Osteoblast (primary cell): ENCODE results near the gene CEBPA. TPM values are rescaled to one million over a fixed set of nuclear protein-coding genes. Genes with fewer than 3 reads are reported as not detected.
A peak's percentile ranks its signal among the peaks of the same experiment; 100 is the strongest.

Experiments used
- DNase-seq: peaks from one replicate; pipeline ENCODE4 v3.0.0; 2011; ENCODE audit warnings: low spot score, mixed read lengths; ENCODE audit not compliant: insufficient read length; ENCODE audit errors: missing footprints
- H2AFZ ChIP-seq: 2 replicates; pipeline ENCODE4 v1.6.0; 2011; ENCODE audit warnings: mild to moderate bottlenecking, low read length
- H3K27ac ChIP-seq: 2 replicates; pipeline ENCODE4 v1.5.1; 2011; ENCODE audit warnings: mild to moderate bottlenecking, low read depth, low read length, moderate library complexity
- H3K27me3 ChIP-seq: 2 replicates; pipeline ENCODE4 v1.6.0; 2012; ENCODE audit warnings: mild to moderate bottlenecking, control low read depth, inconsistent platforms, low read length, moderate library complexity; ENCODE audit not compliant: insufficient read depth
- H3K36me3 ChIP-seq: 2 replicates; pipeline ENCODE4 v1.5.1; 2011; ENCODE audit warnings: mild to moderate bottlenecking, low read length, control low read depth, moderate library complexity; ENCODE audit not compliant: insufficient read depth
- H3K4me1 ChIP-seq: 2 replicates; pipeline ENCODE4 v1.5.1; 2011; ENCODE audit warnings: mild to moderate bottlenecking, low read length, control low read depth, moderate library complexity; ENCODE audit not compliant: insufficient read depth
- H3K4me2 ChIP-seq: 2 replicates; pipeline ENCODE4 v1.6.0; 2011; ENCODE audit warnings: mild to moderate bottlenecking, low read length; ENCODE audit not compliant: insufficient read depth
- H3K4me3 ChIP-seq: fragments of 200-600 bp; sonication (generic); 3 replicates; pipeline ENCODE4 v1.5.1; 2012; ENCODE audit warnings: mild to moderate bottlenecking, low read length, inconsistent platforms; ENCODE audit not compliant: insufficient read depth
- H3K79me2 ChIP-seq: 2 replicates; pipeline ENCODE4 v1.6.0; 2012; ENCODE audit warnings: mild to moderate bottlenecking, low read length, control low read depth, inconsistent platforms; ENCODE audit not compliant: insufficient read depth
- H3K9me3 ChIP-seq: 2 replicates; pipeline ENCODE4 v1.5.1; 2011; ENCODE audit warnings: low read depth, low read length, control low read depth
- H4K20me1 ChIP-seq: 2 replicates; pipeline ENCODE4 v1.6.0; 2012; ENCODE audit warnings: mild to moderate bottlenecking, low read length, control low read depth; ENCODE audit not compliant: insufficient read depth
- total RNA-seq: library from RNA; depleted of rRNA; stranded (reverse); fragments of >200 nt; gene quantifications from 2 replicates; pipeline ENCODE4 v1.2.3, GENCODE V29; 2012
- TF ChIP-seq, protein P1 (sequence below): IDR thresholded peaks from 2 replicates; pipeline ENCODE4 v1.5.1; 2011; ENCODE audit warnings: mild to moderate bottlenecking, low read depth, low read length, moderate library complexity; ENCODE audit errors: extremely low read depth

Gene CEBPA
- total RNA-seq, 1 donor, result 3.6 TPM

DNA sequence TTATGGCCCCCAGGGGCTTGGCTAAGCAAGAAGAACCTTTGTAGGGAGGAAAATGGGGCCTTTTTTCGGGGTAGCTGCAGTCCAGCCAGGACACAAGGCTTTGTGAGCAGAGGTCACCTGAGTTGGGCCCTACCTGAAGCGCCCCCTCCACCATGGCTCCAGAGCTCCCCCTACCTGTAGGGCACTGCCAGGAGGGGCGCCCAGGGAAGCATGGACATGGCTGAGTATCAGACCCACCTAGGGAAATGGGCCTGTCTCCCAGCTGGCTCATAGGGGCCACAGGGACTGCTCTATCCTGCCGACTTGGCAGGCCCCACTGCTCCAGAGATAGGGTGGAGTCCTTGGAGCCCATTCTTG, 9.0 kb upstream of the CEBPA start:
- H3K4me1 ChIP-seq, result no peaks in the 10 kb centered on the region
- TF ChIP-seq, protein P1, sequence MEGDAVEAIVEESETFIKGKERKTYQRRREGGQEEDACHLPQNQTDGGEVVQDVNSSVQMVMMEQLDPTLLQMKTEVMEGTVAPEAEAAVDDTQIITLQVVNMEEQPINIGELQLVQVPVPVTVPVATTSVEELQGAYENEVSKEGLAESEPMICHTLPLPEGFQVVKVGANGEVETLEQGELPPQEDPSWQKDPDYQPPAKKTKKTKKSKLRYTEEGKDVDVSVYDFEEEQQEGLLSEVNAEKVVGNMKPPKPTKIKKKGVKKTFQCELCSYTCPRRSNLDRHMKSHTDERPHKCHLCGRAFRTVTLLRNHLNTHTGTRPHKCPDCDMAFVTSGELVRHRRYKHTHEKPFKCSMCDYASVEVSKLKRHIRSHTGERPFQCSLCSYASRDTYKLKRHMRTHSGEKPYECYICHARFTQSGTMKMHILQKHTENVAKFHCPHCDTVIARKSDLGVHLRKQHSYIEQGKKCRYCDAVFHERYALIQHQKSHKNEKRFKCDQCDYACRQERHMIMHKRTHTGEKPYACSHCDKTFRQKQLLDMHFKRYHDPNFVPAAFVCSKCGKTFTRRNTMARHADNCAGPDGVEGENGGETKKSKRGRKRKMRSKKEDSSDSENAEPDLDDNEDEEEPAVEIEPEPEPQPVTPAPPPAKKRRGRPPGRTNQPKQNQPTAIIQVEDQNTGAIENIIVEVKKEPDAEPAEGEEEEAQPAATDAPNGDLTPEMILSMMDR, result no peak
- no peak overlapping the region for H3K4me3 ChIP-seq
- H2AFZ ChIP-seq, result no peak overlapping the region
- H3K36me3 ChIP-seq, result no peaks in the 10 kb centered on the region
- no peaks in the 10 kb centered on the region for H3K79me2 ChIP-seq
- no peaks in the 10 kb centered on the region for H3K9me3 ChIP-seq
- no peak overlapping the region for H3K27ac ChIP-seq
- H3K4me2 ChIP-seq, result no peak overlapping the region
- peaks cover 6% of the 10 kb centered on the region for H3K27me3 ChIP-seq
- no peaks in the 10 kb centered on the region for H4K20me1 ChIP-seq
- peak; percentile 0 for DNase-seq

DNA sequence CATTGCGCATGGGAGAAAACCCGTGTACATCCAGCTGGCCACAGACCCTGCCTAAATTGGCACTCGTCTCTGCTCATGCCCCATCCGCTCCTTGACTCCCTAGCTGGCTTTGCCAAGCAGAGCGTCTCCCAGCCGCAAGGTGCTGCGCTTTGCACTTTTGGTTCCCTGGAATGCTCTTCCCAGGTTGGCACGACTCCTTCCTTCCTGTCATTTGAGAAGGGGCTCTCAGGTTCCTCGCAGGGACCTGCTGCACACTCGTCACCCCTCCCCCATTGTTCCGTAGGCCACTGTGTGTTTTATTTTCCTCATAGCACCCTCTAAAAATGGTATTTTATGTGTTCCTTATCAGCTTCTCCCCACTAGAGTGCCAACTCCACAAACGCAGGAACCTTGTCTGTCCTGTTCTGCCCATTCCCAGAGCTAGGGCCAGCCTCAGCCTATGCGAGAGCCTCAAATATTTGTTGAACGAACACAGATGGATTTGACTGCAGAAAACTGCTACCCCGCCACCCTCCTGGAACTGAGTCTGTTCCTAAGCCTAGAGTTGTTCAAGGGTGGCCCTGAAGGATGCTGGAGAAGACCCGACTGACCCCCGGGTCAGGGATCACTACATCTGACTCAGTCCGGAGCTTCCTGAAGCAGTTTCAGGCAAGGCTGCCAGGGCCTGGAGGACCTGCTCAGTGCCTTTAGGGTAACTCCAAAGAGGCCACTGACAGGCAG, 8.4 kb upstream of the CEBPA start:
- Histone ChIP-seq H3K27me3 (peaks cover 8% of the 10 kb centered on the region), H3K9me3 (no peaks in the 10 kb centered on the region), H3K4me1 (no peaks in the 10 kb centered on the region), H2AFZ (no peak overlapping the region), H3K27ac (no peak overlapping the region), H3K4me3 (no peak overlapping the region), H4K20me1 (no peaks in the 10 kb centered on the region), H3K4me2 (no peak overlapping the region), H3K79me2 (no peaks in the 10 kb centered on the region), H3K36me3 (no peaks in the 10 kb centered on the region)
- TF ChIP-seq, protein P1, result no peak
- DNase-seq, result peak; percentile 45

DNA sequence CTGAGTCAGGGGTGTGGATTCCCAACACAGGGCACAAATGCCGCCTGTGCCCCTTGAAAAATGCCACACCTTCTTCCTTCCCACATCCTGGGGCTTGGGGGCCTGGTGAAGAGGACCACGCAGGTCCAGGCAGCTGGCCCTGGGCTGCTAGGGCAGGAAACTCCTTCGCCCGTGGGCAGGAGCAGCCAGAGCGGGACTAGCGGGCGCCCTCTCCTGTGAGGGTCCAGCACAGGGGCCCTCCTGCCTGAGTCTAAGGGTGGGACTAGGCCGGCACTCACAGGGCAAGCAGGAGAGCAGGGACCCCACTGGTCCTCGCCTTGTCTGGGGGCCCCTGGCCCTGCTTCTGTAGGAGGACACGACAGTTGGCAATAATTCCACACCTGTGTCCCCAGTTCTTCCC, 7.5 kb upstream of the CEBPA start:
- no peaks in the 10 kb centered on the region for H3K36me3 ChIP-seq
- H2AFZ ChIP-seq, result no peak overlapping the region
- no peak overlapping the region for H3K27ac ChIP-seq
- H3K4me1 ChIP-seq, result no peaks in the 10 kb centered on the region
- DNase-seq, result peak; percentile 17
- no peaks in the 10 kb centered on the region for H3K79me2 ChIP-seq
- H3K27me3 ChIP-seq, result peaks cover 12% of the 10 kb centered on the region
- no peak overlapping the region for H3K4me3 ChIP-seq
- TF ChIP-seq, protein P1, result no peak
- H3K4me2 ChIP-seq, result no peak overlapping the region
- no peaks in the 10 kb centered on the region for H4K20me1 ChIP-seq
- H3K9me3 ChIP-seq, result no peaks in the 10 kb centered on the region

DNA sequence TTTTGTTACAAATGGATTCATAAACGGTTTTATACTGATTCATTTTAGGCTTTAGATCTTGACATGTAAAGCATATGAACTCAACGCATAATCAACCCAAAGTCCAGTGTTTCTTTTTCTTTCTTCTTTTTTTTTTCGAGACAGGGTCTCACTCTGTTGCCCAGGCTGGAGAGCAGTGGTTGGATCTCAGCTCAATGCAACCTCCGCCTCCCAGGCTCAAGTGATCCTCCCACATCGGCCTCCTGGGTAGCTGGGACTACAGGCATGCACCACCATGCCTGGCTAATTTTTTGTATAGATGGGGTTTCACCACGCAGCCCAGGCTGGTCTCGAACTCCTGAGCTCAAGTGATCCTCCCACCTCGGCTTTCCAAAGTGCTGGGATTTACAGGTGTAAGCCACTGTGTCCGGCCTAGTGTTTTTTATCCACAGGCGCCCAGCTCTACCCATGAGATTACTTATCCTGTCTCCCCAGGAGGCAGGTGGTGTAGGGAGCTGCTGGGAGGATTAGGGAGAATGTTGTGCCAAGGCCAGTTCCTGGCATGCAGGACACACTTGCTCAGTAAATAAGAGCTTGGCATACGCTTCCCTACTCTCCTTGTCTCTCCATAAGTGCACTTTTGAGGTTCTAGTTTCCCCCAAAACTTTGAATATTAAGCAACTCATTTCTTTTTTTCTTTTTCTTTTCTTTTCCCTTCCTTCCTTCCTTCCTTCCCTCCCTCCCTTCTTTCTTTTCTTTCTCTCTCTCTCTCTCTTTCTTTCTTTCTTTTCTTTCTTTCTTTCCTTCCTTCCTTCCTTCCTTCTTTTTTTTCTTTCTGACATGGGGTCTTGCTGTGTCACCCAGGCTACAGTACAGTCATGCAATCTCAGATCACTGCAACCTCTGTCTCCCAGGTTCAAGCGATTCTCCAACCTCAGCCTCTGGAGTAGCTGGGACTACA, 4.8 kb upstream of the CEBPA start:
- TF ChIP-seq, protein P1, result no peak
- H3K27me3 ChIP-seq, result peaks cover 24% of the 10 kb centered on the region

More for the DNA sequence above, 4.8 kb upstream of the CEBPA start:
- no peaks in the 10 kb centered on the region for H3K9me3 ChIP-seq
- H3K79me2 ChIP-seq, result no peaks in the 10 kb centered on the region
- peak; percentile 73 for DNase-seq
- no peaks in the 10 kb centered on the region for H4K20me1 ChIP-seq
- no peak overlapping the region for H3K4me2 ChIP-seq
- no peak overlapping the region for H3K4me3 ChIP-seq
- H2AFZ ChIP-seq, result no peak overlapping the region
- no peaks in the 10 kb centered on the region for H3K4me1 ChIP-seq
- H3K27ac ChIP-seq, result no peak overlapping the region
- H3K36me3 ChIP-seq, result no peaks in the 10 kb centered on the region
